Suprapubic skin (tissue), 4 donors: ENCODE data around the gene MAVS. TPM values are rescaled to one million over a fixed set of nuclear protein-coding genes. Genes with fewer than 3 reads are reported as not detected.

ENCODE experiments used
- DNase-seq, 2 donors: peaks; one replicate each; pipeline ENCODE4 v3.0.0-alpha.2; 2019; ENCODE audit warnings: low spot score in 2 of 2
- H3K27ac ChIP-seq: fragments of 200-600 bp; sonication (generic); one replicate; pipeline ENCODE4 v1.5.1; 2019
- H3K27me3 ChIP-seq: fragments of 200-600 bp; sonication (generic); one replicate; pipeline ENCODE4 v1.5.1; 2019
- H3K36me3 ChIP-seq: fragments of 200-600 bp; sonication (generic); one replicate; pipeline ENCODE4 v1.5.1; 2019
- H3K4me1 ChIP-seq: fragments of 200-600 bp; sonication (generic); one replicate; pipeline ENCODE4 v1.5.1; 2019
- H3K4me3 ChIP-seq: fragments of 200-600 bp; sonication (generic); one replicate; pipeline ENCODE4 v1.5.1; 2019; ENCODE audit warnings: mild to moderate bottlenecking
- H3K9me3 ChIP-seq: fragments of 200-600 bp; sonication (generic); one replicate; pipeline ENCODE4 v1.5.1; 2019
- CTCF ChIP-seq, 2 donors: fragments of 200-600 bp in 1 of 2; fragments of 450-650 bp in 1 of 2; sonication (generic) in 1 of 2; IDR thresholded peaks; one replicate each; pipeline ENCODE4 v1.5.1; 2016 to 2019; ENCODE audit warnings: antibody characterized with exemption in 2 of 2, mild to moderate bottlenecking in 1 of 2, moderate library complexity in 1 of 2
- EP300 ChIP-seq: sonication (generic); formaldehyde crosslinking; IDR thresholded peaks from one replicate; pipeline ENCODE4 v1.6.1; 2017; ENCODE audit warnings: antibody characterized with exemption
- POLR2A ChIP-seq, 2 donors: fragments of 450-650 bp; IDR thresholded peaks; one replicate each; pipeline ENCODE4 v1.6.1; 2017; ENCODE audit warnings: antibody characterized with exemption in 2 of 2, mild to moderate bottlenecking in 2 of 2, moderate library complexity in 2 of 2
- POLR2AphosphoS5 ChIP-seq, 3 donors: sonication (generic); formaldehyde crosslinking; IDR thresholded peaks; one replicate each; pipeline ENCODE4 v1.6.1; 2017; ENCODE audit warnings: antibody characterized with exemption in 3 of 3
- WGBS: methylation state at CpG from one replicate; pipeline ENCODE4 v1.1.5; 2018; 5-methylcytosine and 5-hydroxymethylcytosine counted together
- total RNA-seq, 4 donors: library from RNA; depleted of rRNA; stranded (reverse); fragments of >200 nt; gene quantifications; one replicate each; pipeline ENCODE4 v1.1.0, GENCODE V29; 2016

MAVS gene
- total RNA-seq, 4 donors from 2014 or later, result 29.1 to 50.0 (median 39.1) TPM

- WGBS, result 60% methylated on average over 4 of the region's 4 CpGs
- TF ChIP-seq EP300, result no peak
- no peak for TF ChIP-seq POLR2AphosphoS5 (IDR thresholded peaks at IDR 0.05)
- no peak for TF ChIP-seq CTCF (IDR thresholded peaks at IDR 0.05)
- no peak for TF ChIP-seq POLR2A (IDR thresholded peaks at IDR 0.05)
- H3K36me3 ChIP-seq, result no peaks in the 10 kb centered on the region
- no peak overlapping the region for H3K4me3 ChIP-seq
- H3K4me1 ChIP-seq, result peaks cover 79% of the 10 kb centered on the region
- H3K9me3 ChIP-seq, result no peaks in the 10 kb centered on the region
- no peaks in the 10 kb centered on the region for H3K27me3 ChIP-seq
- no peak overlapping the region for H3K27ac ChIP-seq
- DNase-seq, result no peak
Measured at GRCh38 chr20:3898639-3899038, 52.0 kb downstream of the MAVS start.

- Histone ChIP-seq H3K36me3 (no peaks in the 10 kb centered on the region), H3K27me3 (no peaks in the 10 kb centered on the region), H3K9me3 (no peaks in the 10 kb centered on the region), H3K27ac (no peak overlapping the region), H3K4me3 (no peak overlapping the region), H3K4me1 (peaks cover 72% of the 10 kb centered on the region)
- DNase-seq, result no peak
- TF ChIP-seq EP300 (no peak), CTCF (IDR thresholded peaks at IDR 0.05) (no peak), POLR2A (IDR thresholded peaks at IDR 0.05) (no peak), POLR2AphosphoS5 (IDR thresholded peaks at IDR 0.05) (no peak)
- 68% methylated on average over 3 of the region's 3 CpGs for WGBS
Measured at GRCh38 chr20:3900187-3900604, 53.6 kb downstream of the MAVS start.

DNA sequence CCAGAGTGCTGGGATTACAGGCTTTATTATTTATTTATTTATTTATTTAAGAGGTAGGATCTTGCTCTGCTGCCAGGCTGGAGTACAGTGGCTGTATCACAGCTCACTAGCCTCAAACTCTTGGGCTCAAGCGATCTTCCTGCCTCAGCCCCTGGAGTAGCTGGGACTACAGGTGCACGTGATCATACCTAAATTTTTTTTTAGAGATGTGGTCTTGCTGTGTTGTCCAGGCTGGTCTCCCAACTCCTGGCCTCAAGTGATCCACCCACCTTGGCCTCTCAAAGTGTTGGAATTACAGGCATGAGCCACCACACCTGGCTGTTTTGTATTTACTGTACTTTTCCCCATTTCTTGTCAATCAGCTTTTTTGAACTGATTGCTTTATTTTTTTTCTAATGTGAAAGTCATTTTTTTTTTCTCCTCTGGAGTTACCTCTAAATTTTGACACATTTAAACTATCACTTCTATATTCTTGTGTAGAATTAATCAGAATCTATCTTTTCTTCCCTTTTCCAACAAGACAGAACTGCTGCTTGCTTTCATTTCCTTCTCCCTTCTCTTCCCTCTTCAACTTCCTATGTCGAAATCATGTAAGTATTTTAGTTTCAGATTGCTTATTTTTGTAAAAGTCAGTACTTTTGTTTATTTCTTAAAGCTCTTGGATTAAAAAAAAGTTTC is 54.5 kb downstream of the MAVS start:
- H3K27me3 ChIP-seq, result no peaks in the 10 kb centered on the region
- H3K36me3 ChIP-seq, result no peaks in the 10 kb centered on the region
- no peak overlapping the region for H3K4me3 ChIP-seq
- H3K27ac ChIP-seq, result no peak overlapping the region
- no peaks in the 10 kb centered on the region for H3K9me3 ChIP-seq
- peaks cover 65% of the 10 kb centered on the region for H3K4me1 ChIP-seq
- DNase-seq, result no peak
- TF ChIP-seq CTCF (IDR thresholded peaks at IDR 0.05) (no peak), POLR2A (IDR thresholded peaks at IDR 0.05) (no peak), POLR2AphosphoS5 (IDR thresholded peaks at IDR 0.05) (no peak), EP300 (no peak)
- WGBS, result 69% methylated on average over 3 of the region's 3 CpGs

DNA sequence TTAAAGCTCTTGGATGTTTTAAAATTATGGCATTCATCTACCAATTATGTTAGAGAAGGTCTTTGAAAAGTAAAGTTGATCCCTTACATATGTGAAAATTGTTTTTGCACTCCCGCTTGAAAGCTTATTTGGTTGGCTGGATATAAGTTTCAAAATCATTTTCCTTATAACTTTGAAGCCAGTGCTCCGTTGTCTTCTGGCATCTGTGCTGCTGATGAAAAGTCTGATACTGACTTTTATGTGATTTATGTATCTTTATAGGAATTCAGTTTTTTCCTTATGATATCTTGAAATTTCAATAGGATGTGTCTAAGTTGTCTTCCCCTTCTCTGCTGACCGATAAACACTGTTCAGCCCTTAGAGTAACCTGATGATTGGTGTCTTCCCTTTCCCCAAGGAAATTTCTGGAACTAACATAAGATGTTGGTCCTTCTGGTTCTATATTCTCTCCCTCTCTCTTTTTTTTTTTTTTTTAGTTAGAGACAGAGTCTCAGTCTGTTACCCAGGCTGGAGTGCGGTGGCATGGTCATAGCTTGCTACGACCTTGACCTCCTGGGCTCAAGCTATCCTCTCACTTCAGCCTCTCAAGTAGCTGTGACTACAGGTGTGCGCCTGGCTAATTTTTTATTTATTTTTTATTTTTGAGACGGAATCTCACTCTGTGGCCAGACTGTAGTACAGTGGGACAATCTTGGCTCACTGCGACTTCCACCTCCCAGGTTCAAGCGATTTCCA is 55.2 kb downstream of the MAVS start:
- WGBS, result 65% methylated on average over 9 of the region's 9 CpGs
- peaks cover 58% of the 10 kb centered on the region for H3K4me1 ChIP-seq
- no peaks in the 10 kb centered on the region for H3K9me3 ChIP-seq
- no peaks in the 10 kb centered on the region for H3K27me3 ChIP-seq
- no peak overlapping the region for H3K27ac ChIP-seq
- DNase-seq, result no peak
- no peak overlapping the region for H3K4me3 ChIP-seq
- H3K36me3 ChIP-seq, result no peaks in the 10 kb centered on the region
- TF ChIP-seq POLR2AphosphoS5 (IDR thresholded peaks at IDR 0.05) (no peak), CTCF (IDR thresholded peaks at IDR 0.05) (no peak), POLR2A (IDR thresholded peaks at IDR 0.05) (no peak), EP300 (no peak)

- Histone ChIP-seq H3K36me3 (no peaks in the 10 kb centered on the region), H3K27me3 (no peaks in the 10 kb centered on the region), H3K4me1 (peaks cover 52% of the 10 kb centered on the region), H3K27ac (no peak overlapping the region), H3K9me3 (no peaks in the 10 kb centered on the region), H3K4me3 (no peak overlapping the region)
- TF ChIP-seq POLR2A (IDR thresholded peaks at IDR 0.05) (no peak), CTCF (IDR thresholded peaks at IDR 0.05) (no peak), EP300 (no peak), POLR2AphosphoS5 (IDR thresholded peaks at IDR 0.05) (no peak)
- WGBS, result 94% methylated on average over 5 of the region's 5 CpGs
- DNase-seq, result no peak
Measured at GRCh38 chr20:3902446-3902845, 55.8 kb downstream of the MAVS start.
